Epithelial cell of proximal tubule (primary cell): Measurements from ENCODE around the gene NRP1. TPM values are rescaled to one million over a fixed set of nuclear protein-coding genes. Genes with fewer than 3 reads are reported as not detected.

ENCODE experiments used
- DNase-seq: peaks from one replicate; pipeline ENCODE4 v3.0.0-alpha.2; 2011; ENCODE audit warnings: low read depth
- H3K4me3 ChIP-seq: 2 replicates; pipeline ENCODE4 v1.5.1; 2011; ENCODE audit warnings: low read depth, mild to moderate bottlenecking, low read length
- total RNA-seq: library from RNA; depleted of rRNA; stranded (reverse); fragments of >200 nt; gene quantifications from 2 replicates; pipeline ENCODE4 v1.2.3, GENCODE V29; 2015
- TF ChIP-seq, protein P1 (sequence below): conservative IDR thresholded peaks from 2 replicates; pipeline ENCODE4 v1.5.1; 2012; ENCODE audit warnings: low read depth, mild to moderate bottlenecking, low read length

The NRP1 gene
- total RNA-seq, 1 donor from 2014 or later = 62.7 TPM

DNA sequence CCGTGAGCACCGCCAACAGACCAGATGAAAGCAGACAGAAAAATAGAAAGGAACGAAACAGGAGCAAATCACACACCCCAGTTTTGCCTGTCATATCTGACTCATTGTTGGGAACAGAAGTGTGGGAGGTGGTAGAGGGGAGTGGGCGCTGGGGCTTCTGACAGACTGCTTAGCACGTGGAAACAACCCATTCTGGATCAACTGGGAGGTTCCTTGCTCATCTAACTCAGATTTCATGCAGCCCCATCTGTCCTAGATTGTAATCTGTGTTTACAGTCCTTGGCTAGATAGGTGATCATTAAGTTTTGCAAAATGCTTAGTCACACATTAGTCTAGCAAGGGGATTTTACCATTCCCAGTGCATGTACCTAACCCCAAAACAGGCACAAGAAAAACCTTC, 154.1 kb downstream of the NRP1 start:
- DNase-seq = no peak
- TF ChIP-seq, protein P1, sequence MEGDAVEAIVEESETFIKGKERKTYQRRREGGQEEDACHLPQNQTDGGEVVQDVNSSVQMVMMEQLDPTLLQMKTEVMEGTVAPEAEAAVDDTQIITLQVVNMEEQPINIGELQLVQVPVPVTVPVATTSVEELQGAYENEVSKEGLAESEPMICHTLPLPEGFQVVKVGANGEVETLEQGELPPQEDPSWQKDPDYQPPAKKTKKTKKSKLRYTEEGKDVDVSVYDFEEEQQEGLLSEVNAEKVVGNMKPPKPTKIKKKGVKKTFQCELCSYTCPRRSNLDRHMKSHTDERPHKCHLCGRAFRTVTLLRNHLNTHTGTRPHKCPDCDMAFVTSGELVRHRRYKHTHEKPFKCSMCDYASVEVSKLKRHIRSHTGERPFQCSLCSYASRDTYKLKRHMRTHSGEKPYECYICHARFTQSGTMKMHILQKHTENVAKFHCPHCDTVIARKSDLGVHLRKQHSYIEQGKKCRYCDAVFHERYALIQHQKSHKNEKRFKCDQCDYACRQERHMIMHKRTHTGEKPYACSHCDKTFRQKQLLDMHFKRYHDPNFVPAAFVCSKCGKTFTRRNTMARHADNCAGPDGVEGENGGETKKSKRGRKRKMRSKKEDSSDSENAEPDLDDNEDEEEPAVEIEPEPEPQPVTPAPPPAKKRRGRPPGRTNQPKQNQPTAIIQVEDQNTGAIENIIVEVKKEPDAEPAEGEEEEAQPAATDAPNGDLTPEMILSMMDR = no peak
- H3K4me3 ChIP-seq = no peak overlapping the region

DNA sequence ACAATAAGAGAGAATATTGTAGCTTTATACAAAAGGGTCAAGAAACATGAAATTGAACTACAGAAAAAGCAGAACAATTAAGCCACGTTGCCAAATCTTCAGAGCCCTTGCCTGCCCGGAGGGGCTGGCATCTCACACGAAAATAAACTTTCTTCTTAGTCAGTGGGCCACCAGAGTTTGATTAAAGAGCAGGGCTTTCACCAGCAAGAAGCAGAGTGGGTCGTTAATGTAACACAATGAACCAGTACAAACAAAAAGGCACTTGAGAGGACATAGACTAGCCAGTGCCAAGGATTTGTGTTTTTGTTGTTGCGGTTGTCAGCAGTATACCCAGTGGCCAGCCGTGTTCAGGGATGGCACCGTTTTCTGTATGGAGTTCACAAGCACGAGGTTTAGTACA, 155.4 kb downstream of the NRP1 start:
- H3K4me3 ChIP-seq = no peak overlapping the region
- TF ChIP-seq, protein P1 = no peak
- DNase-seq = no peak

DNA sequence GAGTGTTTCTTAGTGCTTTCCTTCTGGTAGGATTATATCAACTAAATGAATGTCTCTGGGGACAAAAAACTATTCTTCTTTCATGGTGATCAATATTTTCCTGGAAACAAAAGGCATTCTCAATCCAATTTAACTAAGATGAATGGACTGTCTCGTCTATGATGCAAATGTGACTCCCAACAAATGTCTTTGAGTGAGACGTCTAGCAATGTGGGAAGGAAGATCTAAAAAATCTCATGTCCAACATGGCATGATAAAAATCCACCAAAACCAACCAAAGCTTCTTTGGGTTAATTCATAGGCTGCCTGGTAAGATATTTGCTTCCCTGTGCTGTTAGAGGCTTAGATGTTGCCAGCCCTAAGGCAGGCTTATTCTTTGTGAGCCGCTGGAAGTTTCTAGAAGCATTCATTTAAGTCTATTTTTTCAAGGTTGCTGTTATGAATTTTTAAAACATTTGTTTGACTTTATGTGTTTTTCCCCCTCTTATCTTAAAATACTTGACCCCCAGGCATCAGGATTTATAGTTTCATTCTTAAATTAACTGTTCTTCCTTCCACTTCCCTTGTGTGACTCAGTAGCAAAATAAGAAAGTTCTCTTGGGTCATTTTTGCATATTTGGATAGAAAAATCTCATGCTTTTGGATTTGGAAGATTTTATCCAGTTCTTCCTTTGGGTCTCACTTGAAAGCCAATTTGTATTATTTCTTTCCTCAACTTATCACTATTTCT, 156.3 kb downstream of the NRP1 start:
- H3K4me3 ChIP-seq = no peak overlapping the region
- DNase-seq = no peak
- TF ChIP-seq, protein P1 = no peak

DNA sequence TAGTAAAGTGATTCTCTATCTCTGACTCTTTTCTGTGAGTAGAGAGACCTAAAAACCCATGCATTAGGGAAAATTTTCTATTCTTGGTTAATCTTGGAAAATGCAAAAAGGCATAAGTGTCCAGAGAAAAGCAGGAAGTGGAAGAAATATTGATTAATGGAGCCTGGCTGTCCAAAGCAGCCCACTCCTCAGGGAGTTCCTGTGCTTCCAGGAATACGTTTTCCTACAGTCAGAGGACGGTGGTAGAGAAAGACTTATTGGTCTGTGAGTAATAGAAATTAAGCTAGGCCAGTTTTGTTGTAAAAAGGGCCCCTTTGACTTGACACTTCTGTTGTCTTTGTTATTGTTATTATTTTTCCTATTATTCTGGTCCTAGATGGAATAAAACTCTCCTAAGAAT, 157.8 kb downstream of the NRP1 start:
- TF ChIP-seq, protein P1 = no peak
- no peak overlapping the region for H3K4me3 ChIP-seq
- no peak for DNase-seq

DNA sequence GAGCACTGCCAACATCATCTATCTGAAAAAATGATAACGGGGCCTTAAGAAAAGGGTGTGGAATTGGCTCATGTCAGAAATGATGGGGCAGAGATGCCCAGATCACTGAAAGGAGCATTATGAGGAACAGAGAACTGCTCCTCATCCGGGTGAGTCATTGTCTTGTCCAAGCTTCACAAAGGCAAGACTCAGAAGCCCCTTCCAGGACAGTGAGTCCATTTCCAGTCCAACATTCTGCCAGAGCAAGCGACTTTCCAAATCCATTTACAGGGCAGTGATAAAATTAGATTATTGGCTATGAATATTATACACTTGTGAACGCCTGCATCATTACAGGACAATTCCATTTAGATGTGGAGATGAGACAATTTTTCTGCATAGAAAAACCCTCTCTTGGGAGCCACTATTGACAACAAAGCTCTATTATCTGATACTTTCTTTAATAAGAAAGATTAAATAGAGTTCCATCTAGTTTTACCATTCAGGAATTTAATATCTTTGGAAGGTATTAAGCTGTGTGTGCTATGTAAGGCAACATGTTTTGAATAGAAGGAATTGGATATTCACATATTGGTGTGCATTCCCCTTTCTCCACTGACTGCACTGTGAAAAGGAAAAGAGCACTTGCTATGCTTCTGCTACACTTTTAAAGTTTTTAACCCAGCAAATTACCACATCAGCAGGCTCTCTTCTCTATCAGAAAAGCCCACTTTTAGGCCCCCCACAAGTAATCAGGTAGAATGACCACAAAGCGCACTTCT, 159.6 kb downstream of the NRP1 start:
- DNase-seq = no peak
- H3K4me3 ChIP-seq = no peak overlapping the region
- TF ChIP-seq, protein P1 = no peak

DNA sequence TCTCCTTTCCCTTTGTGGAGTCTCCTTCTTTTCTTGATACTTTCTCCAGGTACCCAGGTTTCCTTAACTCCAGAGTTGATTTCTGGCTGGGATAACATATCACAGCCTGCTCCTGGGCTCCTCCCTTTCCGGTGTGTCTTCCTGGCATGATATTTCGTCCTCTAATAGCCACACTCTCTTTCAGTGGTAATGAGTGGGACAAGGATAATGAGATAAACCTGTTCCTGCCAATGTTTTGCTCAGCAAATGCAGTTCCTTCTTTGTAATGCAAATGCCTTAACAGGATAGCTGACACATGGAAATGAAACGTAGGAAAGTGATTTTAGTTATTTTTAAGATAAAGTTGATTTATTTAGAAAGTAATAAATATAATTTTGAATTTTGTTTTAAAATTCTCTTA, 168.6 kb downstream of the NRP1 start:
- no peak for DNase-seq
- H3K4me3 ChIP-seq = no peak overlapping the region
- TF ChIP-seq, protein P1 = no peak
